Adipocyte (in vitro differentiated cells): ENCODE results near the gene ABHD13.

Source experiments
- DNase-seq: peaks from one replicate; pipeline ENCODE4 v3.0.0-alpha.2; 2015; ENCODE audit warnings: low read depth
- H3K27me3 ChIP-seq: replicated peaks from 2 replicates; pipeline ENCODE4 v1.7.0; 2013; ENCODE audit warnings: mild to moderate bottlenecking, low read length, moderate library complexity; ENCODE audit not compliant: control insufficient read depth, insufficient read depth
- H3K36me3 ChIP-seq: 2 replicates; pipeline ENCODE4 v1.7.0; 2013; ENCODE audit warnings: low read length, mild to moderate bottlenecking, moderate library complexity; ENCODE audit not compliant: control insufficient read depth, insufficient read depth, severe bottlenecking
- H3K4me1 ChIP-seq: 2 replicates; pipeline ENCODE4 v1.7.0; 2013; ENCODE audit warnings: mild to moderate bottlenecking, low read length, moderate library complexity; ENCODE audit not compliant: control insufficient read depth, insufficient read depth
- H3K4me3 ChIP-seq: 2 replicates; pipeline ENCODE4 v1.7.0; 2013; ENCODE audit warnings: mild to moderate bottlenecking, low read length, moderate library complexity
- H3K9ac ChIP-seq: 2 replicates; pipeline ENCODE4 v1.7.0; 2013; ENCODE audit warnings: mild to moderate bottlenecking, low read length, moderate library complexity
- H3K9me3 ChIP-seq: 2 replicates; pipeline ENCODE4 v1.7.0; 2013; ENCODE audit warnings: mild to moderate bottlenecking, low read length, moderate library complexity; ENCODE audit not compliant: control insufficient read depth

The ABHD13 gene

DNA sequence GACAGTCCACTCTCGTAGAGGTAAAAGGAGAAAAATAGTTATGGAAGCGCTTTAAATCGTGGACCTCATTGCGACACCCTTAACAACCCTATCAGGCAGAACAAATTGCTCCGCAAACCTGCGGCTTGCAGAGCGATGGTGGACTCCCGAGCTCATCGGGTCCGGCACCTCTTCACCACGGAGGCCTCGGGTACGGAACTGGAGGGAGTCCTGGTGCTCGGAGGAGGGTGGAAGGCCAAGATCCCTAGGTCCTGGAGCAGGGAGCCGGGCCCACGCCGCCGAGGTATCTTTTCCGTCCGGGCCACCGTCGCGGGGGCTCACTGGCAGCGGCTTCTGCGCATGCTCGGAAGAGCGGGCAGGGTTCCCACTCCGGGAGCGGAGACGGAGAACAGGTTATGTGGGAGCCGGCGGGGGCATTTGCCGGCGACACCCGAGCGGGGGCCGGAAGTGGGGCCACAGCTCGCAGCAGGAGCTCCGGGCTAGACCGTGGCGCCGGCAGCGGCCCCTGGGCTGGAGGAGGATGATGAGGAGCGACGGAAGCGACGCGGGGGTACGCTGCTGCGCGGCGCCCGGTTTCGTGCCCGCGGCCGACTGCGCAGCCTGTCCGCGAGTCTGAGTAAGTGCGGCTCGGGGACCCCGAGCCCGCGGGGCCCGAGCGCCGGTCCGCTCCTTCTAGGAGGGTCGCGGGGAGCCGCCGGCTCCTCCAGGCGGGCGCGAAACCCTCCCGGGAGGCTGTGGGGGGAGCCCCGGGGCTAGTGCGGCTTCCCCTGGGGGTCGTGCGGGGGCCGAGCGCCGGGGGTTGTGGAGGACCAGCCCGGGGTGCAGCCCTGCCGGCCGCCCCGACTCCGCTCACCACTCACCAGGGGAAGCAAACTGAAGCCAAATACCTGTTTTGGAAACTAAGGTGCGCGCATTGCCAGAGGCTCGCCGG lies at the start of gene ABHD13:
ABHD13 (plus strand) TSS at position 349 of the 931 bp plus-strand sequence. CDS start 10,827 bp downstream, outside the sequence.
- Histone ChIP-seq H3K4me3 (peak within 1 kb of the TSS; percentile 99), H3K9me3 (no peaks in the 10 kb centered on the region), H3K9ac (peak within 1 kb of the TSS; percentile 100), H3K36me3 (no peaks in the 10 kb centered on the region), H3K27me3 (no peaks in the 10 kb centered on the region), H3K4me1 (peaks cover 44% of the 10 kb centered on the region)
- DNase-seq, result peak; percentile 93

GRCh38 chr13:108168929-108169328 lies 49.3 kb upstream of the ABHD13 start:
- Histone ChIP-seq H3K27me3 (no peaks in the 10 kb centered on the region), H3K36me3 (no peaks in the 10 kb centered on the region), H3K9me3 (peaks cover 22% of the 10 kb centered on the region), H3K4me1 (no peaks in the 10 kb centered on the region), H3K4me3 (no peak overlapping the region), H3K9ac (no peak overlapping the region)
- no peak for DNase-seq

DNA sequence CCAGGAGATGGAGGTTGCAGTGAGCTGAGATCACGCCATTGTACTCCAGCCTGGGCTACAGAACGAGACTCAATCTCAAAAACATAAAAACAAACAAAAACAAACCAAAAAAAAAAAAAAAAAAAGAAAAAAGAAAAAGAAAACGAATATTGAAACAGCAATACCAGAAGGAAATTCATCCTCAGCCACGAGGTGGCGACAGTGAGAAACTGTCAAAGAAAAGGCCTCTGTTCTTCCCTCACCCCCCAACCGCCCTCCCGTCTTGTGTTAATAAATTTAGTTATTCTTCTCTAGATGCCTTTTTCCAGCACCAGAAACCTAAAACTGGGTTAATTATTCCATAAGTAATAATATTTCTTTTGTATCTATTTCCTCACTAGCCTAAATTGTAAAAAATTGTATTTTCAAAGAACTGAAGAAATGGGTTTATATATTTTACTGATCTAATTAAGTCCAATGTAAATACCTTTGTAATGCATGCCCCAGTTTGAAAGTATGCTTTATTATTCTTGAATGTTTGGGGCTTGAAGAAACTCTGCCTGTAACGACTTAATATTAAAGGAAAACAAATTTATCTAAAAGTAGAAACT lies 41.4 kb upstream of the ABHD13 start:
- peak; percentile 65 for DNase-seq
- no peaks in the 10 kb centered on the region for H3K4me1 ChIP-seq
- no peak overlapping the region for H3K9ac ChIP-seq
- no peaks in the 10 kb centered on the region for H3K27me3 ChIP-seq
- H3K4me3 ChIP-seq, result no peak overlapping the region
- peaks cover 5% of the 10 kb centered on the region for H3K9me3 ChIP-seq
- H3K36me3 ChIP-seq, result no peaks in the 10 kb centered on the region

- Histone ChIP-seq H3K27me3 (no peaks in the 10 kb centered on the region), H3K9me3 (no peaks in the 10 kb centered on the region), H3K4me1 (peaks cover 5% of the 10 kb centered on the region), H3K36me3 (no peaks in the 10 kb centered on the region), H3K9ac (no peak overlapping the region), H3K4me3 (no peak overlapping the region)
- no peak for DNase-seq
These were observed 40.1 kb upstream of the ABHD13 start for GRCh38 chr13:108178078-108178477.

- Histone ChIP-seq H3K27me3 (no peaks in the 10 kb centered on the region), H3K9me3 (no peaks in the 10 kb centered on the region)
- no peak for DNase-seq
These were observed 35.5 kb upstream of the ABHD13 start for GRCh38 chr13:108182652-108183051.

DNA sequence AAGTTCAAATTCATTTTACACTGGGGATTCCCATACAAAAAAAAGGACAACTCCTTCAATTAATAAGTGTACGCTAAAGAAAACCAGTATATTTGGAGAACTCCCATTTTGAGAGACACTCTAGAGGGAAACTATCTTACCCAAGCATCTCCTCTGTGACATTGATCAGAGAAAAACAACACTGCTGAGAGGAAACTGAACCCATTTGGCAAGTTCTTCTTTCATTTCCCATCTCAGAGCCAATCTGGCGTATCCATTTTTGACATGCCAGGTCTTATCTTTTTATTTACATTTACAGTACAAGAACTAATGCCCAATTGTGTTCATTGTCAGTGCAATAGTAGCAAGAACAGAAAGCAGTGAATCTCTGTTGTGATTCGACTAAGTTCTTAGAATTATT lies 33.0 kb upstream of the ABHD13 start:
- no peak for DNase-seq
- H3K4me1 ChIP-seq, result peaks cover 5% of the 10 kb centered on the region
- H3K9me3 ChIP-seq, result no peaks in the 10 kb centered on the region
- H3K36me3 ChIP-seq, result no peaks in the 10 kb centered on the region
- no peak overlapping the region for H3K9ac ChIP-seq
- H3K27me3 ChIP-seq, result no peaks in the 10 kb centered on the region
- H3K4me3 ChIP-seq, result no peak overlapping the region

More at GRCh38 chr13:108182652-108183051, 35.5 kb upstream of the ABHD13 start:
- H3K4me1 ChIP-seq, result peaks cover 5% of the 10 kb centered on the region
- H3K9ac ChIP-seq, result no peak overlapping the region
- no peaks in the 10 kb centered on the region for H3K36me3 ChIP-seq
- no peak overlapping the region for H3K4me3 ChIP-seq

DNA sequence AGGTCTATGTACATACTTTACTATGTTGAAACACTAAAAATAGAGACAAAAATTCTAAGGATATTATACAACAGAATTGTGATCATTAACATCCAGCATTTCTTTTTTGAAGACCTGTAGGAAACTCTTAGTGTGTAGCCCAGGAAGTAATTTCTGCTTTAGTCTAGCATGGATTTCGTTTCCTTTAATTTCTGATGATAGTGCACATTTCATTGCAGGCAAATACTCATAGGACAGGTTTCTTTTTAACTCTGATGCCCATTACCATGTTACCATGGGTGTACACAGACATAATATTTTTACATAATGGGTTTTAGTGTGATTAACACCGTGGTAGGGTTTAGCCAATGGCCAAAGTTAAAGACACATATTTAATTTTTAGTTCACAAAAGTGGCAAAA lies 29.9 kb upstream of the ABHD13 start:
- H3K4me1 ChIP-seq, result no peaks in the 10 kb centered on the region
- H3K36me3 ChIP-seq, result no peaks in the 10 kb centered on the region
- no peak for DNase-seq
- no peaks in the 10 kb centered on the region for H3K27me3 ChIP-seq
- H3K9ac ChIP-seq, result no peak overlapping the region
- no peak overlapping the region for H3K4me3 ChIP-seq
- H3K9me3 ChIP-seq, result peaks cover 6% of the 10 kb centered on the region

GRCh38 chr13:108190897-108191296 lies 27.3 kb upstream of the ABHD13 start:
- Histone ChIP-seq H3K9ac (no peak overlapping the region), H3K4me1 (no peaks in the 10 kb centered on the region), H3K9me3 (peaks cover 23% of the 10 kb centered on the region), H3K4me3 (no peak overlapping the region), H3K36me3 (no peaks in the 10 kb centered on the region), H3K27me3 (no peaks in the 10 kb centered on the region)
- no peak for DNase-seq

- H3K9me3 ChIP-seq, result peaks cover 23% of the 10 kb centered on the region
- no peaks in the 10 kb centered on the region for H3K36me3 ChIP-seq
- H3K4me1 ChIP-seq, result no peaks in the 10 kb centered on the region
- DNase-seq, result no peak
- no peak overlapping the region for H3K4me3 ChIP-seq
- H3K9ac ChIP-seq, result no peak overlapping the region
- no peaks in the 10 kb centered on the region for H3K27me3 ChIP-seq
These were observed 24.4 kb upstream of the ABHD13 start for GRCh38 chr13:108193806-108194205.

DNA sequence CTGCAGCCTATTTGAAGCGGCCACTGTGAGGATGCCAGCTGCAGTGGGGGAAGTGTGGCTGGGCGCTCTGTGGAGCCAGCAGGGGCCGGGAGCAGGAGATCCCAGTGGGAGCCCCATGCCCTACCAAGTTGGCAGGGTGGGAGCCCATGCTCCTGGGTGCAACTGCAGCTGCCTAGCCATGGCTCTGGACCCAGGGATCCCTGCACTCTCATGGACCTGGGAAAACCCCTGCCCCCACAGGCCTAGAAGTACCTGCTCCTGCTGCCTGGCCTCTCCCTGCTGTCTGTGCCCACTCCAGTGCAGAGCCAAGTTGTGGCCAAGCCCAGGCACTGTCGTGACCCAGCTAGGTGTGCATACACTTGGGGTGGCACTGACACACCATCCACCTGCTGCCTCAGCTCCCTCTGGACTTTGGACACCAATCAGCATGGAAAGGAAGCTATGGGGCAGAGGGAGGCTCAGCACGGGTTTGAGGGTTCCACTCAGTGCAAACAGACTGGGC lies 23.7 kb upstream of the ABHD13 start:
- Histone ChIP-seq H3K27me3 (no peaks in the 10 kb centered on the region), H3K9me3 (peaks cover 23% of the 10 kb centered on the region), H3K4me3 (no peak overlapping the region), H3K4me1 (no peaks in the 10 kb centered on the region), H3K36me3 (no peaks in the 10 kb centered on the region), H3K9ac (no peak overlapping the region)
- DNase-seq, result no peak

DNA sequence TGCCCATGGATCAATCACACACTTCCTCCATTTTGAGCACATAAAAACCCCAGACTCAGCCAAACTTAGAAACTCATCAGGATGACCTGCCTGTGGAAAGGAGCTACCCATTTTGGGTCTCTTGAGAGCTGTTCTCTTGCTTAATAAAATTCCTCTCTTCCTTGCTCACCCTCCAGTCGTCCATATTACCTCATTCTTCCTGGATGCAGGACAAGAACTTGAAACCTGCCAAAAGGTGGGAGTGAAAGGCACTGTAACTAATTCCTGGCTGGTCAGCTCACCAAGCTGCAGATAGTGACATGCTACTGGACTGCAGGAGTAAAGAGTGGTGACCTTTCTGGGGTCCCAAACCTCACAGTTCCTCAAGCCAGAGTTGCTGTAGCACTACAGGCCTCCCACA lies 23.0 kb upstream of the ABHD13 start:
- Histone ChIP-seq H3K9ac (no peak overlapping the region), H3K4me3 (no peak overlapping the region), H3K9me3 (peaks cover 23% of the 10 kb centered on the region), H3K36me3 (no peaks in the 10 kb centered on the region), H3K4me1 (no peaks in the 10 kb centered on the region), H3K27me3 (no peaks in the 10 kb centered on the region)
- peak; percentile 51 for DNase-seq
